GM06990 (cell line): ENCODE measurements around the gene ZDHHC14.
A peak's percentile ranks its signal among the peaks of the same experiment; 100 is the strongest.

ENCODE experiments used
- DNase-seq: peaks from one replicate; pipeline ENCODE4 v3.0.0-alpha.2; 2011; ENCODE audit not compliant: insufficient read length; ENCODE audit errors: extremely low read depth
- H3K27me3 ChIP-seq: replicated peaks from 2 replicates; pipeline ENCODE4 v1.6.0; 2011; ENCODE audit warnings: low read length; ENCODE audit not compliant: control insufficient read depth, insufficient read depth
- H3K36me3 ChIP-seq: 2 replicates; pipeline ENCODE4 v1.5.1; 2011; ENCODE audit warnings: low read length; ENCODE audit not compliant: control insufficient read depth, insufficient read depth
- H3K4me3 ChIP-seq: replicated peaks from 2 replicates; pipeline ENCODE4 v1.5.1; 2011; ENCODE audit warnings: low read depth, mild to moderate bottlenecking, control low read depth, low read length
- CTCF ChIP-seq: IDR thresholded peaks from 2 replicates; pipeline ENCODE4 v1.5.1; 2011; ENCODE audit warnings: low read length, control low read depth, mild to moderate bottlenecking, inconsistent platforms; ENCODE audit not compliant: insufficient read depth, poor library complexity, severe bottlenecking

Gene ZDHHC14

DNA sequence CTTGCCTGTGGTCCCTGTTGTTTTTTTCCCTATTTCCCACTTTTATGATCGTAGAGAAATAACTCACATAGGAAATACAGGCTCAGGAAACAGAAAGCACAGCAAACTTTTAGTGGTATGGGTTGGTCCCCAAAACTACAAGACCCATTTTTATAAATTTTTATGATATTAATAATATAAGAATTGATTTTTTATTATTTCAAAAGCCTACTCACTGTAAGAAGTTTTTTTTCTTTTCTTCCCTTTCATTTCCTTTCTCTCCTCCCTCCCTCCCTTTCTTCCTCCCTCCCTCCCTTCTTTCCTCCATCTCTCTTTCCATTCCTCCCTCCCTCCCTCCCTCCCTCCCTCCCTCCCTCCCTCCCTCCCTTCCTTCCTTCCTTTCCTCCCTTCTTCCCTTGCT, 141.5 kb downstream of the ZDHHC14 start:
- DNase-seq, result no peak
- H3K36me3 ChIP-seq, result no peaks in the 10 kb centered on the region
- H3K27me3 ChIP-seq, result no peaks in the 10 kb centered on the region
- TF ChIP-seq CTCF, result no peak
- H3K4me3 ChIP-seq, result no peak overlapping the region

DNA sequence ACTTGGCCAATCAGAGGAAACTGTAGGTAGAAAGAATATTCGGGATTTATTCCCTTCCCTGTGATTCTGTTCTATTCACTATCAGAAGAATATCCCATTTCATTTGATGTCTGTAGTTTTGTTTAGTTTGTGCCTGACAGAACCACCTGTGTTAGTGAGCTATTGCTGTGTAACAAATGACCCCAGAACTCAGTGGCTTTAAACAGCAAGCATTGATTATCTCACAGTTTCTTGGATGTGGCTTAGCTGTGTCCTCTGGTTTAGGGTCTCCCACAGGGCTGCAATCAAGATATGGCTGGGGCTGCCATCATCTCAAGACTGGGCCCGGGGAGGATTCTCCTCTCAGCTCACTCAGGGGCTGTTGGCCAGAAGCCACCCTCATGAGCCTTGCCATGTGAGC, 143.7 kb downstream of the ZDHHC14 start:
- no peak overlapping the region for H3K4me3 ChIP-seq
- no peaks in the 10 kb centered on the region for H3K36me3 ChIP-seq
- no peak for DNase-seq
- no peaks in the 10 kb centered on the region for H3K27me3 ChIP-seq
- no peak for TF ChIP-seq CTCF

DNA sequence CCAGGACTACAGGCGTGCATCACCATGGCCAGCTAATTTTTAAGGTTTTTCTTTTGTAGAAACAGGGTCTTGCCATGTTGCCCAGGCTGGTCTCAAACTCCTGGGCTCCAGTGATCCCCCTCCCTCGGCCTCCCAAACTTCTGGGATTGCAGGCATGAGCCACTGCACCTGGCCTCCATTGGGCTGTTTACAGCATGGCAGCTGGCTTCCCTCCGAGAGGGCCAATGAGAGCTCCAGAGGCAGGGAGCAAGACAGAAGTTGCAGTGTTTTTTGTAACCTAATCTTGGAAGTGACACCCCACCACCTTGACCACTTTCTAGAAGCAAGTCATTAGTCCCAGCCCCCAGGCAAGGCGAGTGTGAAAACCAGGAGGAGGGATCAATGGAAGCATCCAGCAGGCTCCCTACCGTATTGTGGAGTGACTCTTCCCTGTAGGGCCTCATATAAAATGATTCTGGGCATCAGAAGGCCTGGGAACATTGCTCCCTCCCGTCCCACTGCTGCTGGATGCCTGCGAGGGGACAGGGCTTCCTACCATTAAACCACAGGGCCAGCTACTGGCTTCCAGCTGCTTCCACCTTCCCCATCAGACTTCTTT, 144.4 kb downstream of the ZDHHC14 start:
- Histone ChIP-seq H3K36me3 (no peaks in the 10 kb centered on the region), H3K4me3 (no peak overlapping the region), H3K27me3 (no peaks in the 10 kb centered on the region)
- TF ChIP-seq CTCF, result no peak
- DNase-seq, result no peak

DNA sequence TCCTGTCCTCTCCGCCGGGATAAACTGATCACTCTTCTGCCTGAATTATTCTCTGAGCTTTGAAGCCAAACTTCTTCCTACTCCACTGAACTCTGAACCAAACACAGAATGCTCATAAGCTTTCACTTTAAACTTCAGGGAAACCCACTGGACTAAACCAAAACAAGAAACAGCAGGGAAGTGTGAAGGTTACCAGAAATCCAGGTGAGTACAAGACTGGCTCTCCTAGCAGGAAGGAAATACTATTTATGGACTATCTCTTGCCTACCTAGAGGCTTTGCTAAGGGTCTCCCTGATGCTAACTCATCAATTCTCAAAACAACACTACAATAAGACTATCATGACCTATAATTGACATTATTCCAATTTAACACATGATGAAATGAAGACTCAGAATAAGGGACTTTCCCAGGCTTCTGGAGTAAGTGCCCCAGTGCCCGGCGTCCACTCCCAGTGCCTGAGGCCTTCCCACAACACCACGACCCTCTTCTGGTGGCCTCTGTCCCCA, 145.0 kb downstream of the ZDHHC14 start:
- Histone ChIP-seq H3K36me3 (no peaks in the 10 kb centered on the region), H3K4me3 (no peak overlapping the region), H3K27me3 (no peaks in the 10 kb centered on the region)
- no peak for DNase-seq
- no peak for TF ChIP-seq CTCF

DNA sequence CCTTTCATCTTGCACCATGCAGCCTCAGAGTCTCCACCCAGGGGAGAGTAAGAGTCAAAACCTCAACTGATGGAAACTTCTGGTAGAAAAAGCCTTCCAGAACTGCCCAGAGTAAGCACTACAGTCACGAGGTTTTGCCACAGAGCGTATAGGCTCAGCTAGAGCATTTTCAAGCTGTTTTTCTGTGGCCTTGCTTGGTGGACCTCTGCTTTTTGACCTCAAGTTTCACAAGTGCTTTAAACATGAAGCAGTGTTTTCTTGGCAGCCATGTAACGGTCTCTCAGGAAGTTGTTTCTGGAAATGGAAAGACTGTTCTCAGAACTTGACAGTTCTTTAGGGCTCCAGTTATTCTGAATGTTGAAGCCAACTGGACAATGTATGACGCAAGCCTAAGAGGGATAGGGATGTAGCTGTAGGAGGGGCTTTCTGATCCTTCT, 146.5 kb downstream of the ZDHHC14 start:
- Histone ChIP-seq H3K27me3 (no peaks in the 10 kb centered on the region), H3K36me3 (no peaks in the 10 kb centered on the region), H3K4me3 (no peak overlapping the region)
- TF ChIP-seq CTCF, result peak; percentile 5
- DNase-seq, result no peak
